NCI-H748 (cell line): ENCODE results near the gene KRT7.
A peak's percentile ranks its signal among the peaks of the same experiment; 100 is the strongest.

Source experiments
- DNase-seq: peaks from one replicate; lab custom pipeline; 2025; ENCODE audit not compliant: unreplicated experiment; lab: John Stamatoyannopoulos, UW

The KRT7 gene

DNA sequence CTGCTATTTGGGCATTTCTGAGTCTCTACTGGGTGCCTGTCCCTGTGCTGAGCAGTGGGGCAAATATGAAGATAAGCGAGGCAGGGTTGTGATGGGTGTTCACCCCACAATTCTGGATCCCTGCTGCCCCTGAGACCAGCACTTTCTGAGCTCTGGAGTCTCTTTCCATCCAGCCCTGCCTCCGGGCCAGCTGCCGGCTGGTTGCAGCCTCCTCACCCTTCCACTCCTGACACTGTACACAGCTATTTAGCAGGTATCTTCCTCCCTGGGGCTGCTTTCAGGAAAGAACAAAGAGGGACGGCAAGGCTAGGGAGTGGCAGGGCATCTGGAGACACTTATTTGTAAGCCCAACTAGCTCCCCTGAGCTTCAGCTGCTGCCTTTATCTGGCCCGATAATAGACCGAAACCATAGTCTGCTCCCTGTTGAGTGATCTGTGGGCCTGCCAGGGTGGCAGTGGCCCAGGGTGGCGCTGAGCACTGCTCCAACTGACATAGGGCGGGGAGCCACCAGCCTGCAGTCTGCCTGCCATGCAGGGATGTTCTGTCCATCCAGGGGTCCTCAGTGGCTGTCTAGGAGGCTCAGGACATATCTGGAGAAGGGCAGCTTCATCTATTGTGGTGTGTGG lies 33.6 kb upstream of the KRT7 start:
- peak; percentile 90 for DNase-seq

DNA sequence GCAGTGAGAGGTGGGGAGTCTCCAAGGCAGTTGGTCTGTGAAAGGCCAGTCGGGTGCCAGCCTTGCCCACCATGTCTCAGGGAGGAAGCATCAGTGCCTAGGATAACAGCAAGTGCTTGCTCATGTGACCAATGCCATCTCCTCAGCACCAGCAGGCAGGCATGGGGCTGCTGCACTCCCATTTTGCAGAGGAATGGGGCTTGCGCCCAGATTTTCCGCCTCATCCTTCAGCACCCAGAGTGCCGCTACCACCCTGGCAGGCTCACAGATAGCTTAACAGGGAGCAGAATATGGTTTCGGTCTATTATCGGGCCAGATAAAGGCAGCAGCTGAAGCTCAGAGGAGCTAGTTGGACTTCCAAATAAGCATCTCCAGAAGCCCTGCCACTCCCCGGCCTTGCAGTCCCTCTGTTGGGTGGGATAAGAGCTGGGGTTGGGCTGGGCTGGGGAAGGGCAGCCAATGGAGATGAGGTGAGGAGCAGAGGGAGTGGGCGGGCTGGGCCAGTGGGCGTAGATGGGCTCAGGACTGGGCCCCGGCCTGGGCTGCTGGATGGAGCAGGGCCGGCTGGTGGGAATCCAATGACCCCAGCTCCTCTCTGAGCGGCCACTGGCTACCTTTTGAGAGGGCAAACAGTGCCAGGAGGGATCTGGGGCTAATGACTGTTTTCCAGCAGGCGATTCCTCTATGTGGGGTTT lies 32.8 kb upstream of the KRT7 start:
- DNase-seq = peak; percentile 30

DNA sequence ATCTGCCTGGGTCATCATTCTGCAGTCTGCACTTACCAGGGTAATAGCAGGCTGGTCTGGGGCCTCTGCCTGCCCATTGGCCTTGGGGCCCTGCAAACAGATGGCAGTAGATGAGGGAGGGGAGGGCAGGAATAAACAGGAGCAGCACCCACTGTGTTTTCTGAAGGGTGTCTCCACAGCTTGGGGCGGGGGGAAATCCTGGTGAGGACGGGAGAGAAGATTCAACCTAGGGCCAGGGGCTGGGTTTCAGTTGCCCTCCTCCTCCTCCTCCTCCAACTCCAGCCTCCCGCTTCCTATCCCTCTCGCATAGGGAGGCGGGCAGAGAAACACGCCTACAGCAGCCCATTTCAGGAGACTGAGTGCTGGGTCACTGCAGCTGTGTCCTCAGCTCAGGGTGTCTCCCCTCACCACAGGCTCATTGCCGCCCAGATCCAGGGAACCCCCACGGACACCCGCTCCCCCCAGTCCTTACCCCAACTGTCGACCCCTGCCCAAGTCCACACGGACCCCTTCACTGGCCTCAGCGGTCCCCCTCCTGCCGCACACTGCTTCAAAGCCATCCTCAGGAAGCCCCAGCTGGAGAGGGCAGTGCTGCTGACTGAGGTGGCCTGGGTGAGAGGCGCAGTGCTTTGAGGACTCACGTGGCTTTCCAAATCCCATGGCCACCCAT lies 32.1 kb upstream of the KRT7 start:
- no peak for DNase-seq

DNA sequence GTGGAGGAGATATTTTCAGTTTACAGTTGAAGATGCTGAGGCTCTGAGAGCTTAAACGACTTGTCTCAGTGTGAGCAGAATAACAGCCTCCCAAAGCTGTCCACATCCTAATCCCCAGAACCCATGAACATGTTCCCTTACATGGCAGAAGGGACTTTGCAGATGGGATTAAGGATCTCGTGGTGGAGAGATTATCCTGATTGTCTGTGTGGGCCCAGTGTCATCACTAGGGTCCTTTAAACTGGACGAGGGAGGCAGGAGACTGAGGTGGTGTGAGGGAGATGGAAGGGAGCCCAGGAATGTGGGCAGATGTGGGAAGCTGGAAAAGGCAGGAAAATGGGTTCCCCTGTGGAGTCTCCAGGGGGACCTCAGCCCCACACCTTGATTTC lies 31.6 kb upstream of the KRT7 start:
- DNase-seq = no peak

DNA sequence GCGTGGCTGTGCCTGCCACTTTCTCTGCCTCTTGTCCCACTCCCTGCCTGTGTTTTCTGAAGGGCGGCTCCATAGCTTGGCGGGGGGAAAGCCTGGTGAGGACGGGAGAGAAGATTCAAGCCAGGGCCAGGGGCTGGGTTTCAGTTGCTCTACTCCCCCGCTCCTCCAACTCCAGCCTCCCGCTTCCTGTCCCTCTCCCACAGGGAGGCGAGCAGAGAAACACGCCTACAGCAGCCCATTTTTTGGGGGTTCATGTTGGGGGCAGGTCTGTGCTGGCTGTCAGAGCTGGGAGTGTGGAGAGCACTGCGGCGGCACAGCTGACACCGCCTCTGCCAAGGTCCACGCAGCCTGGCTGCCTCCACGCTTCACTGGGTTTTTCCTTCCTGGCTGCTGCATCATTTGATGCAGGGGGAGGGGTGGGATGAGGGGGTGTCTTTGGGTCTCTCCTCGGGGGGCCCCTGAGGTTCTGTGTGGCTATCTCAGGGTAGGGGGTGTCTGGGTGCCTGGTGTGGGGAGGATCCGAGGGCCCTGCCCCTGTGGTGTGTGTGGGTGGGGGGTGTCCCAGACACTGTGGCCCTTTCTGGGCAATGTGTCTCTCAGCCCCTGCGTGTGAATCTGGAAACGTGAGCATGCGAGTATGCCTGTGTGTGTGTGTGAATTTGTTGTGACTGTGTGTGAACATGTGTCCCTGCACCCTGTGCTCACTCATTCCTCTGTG lies 30.5 kb upstream of the KRT7 start:
- DNase-seq = no peak

DNA sequence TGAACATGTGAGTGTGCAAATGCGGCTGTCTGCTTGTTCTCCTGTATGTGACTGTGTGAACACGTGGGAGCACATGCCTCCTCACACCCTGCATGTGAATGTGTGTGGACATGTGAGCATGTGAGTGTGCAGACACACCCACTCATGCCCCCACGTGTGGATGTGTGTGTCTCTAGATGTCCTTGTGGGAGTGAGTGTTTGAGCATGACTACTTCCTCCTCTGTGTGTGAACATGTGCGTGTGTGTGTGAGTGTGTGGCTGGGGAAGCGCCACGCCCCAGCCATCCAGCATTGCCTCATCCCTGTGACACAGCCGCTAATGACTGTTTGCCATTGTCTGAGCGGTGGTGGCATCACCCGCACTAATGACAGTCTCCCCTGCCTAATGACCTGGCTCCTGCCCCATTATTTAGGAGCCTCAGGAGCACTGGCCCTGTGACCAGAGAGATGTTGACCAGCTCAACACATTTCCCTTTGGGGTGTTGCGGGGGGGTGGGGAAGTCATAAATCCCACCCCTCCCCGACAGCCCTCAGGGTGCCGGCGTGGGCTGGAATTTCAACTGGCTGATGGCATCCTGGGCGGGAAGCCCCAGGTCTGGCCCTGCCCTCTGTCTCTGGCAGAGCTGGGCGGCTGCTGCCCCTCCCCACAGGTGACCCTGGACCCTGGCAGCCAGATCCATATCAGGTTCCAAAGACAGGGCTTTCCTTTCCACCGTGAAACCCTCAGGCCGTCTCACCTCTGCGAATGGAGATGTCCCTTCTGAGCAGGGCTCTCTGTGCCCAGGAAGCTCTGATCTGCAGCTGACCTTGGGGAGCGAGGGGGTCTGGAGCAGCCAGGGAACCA lies 29.7 kb upstream of the KRT7 start:
- DNase-seq = peak; percentile 84

DNA sequence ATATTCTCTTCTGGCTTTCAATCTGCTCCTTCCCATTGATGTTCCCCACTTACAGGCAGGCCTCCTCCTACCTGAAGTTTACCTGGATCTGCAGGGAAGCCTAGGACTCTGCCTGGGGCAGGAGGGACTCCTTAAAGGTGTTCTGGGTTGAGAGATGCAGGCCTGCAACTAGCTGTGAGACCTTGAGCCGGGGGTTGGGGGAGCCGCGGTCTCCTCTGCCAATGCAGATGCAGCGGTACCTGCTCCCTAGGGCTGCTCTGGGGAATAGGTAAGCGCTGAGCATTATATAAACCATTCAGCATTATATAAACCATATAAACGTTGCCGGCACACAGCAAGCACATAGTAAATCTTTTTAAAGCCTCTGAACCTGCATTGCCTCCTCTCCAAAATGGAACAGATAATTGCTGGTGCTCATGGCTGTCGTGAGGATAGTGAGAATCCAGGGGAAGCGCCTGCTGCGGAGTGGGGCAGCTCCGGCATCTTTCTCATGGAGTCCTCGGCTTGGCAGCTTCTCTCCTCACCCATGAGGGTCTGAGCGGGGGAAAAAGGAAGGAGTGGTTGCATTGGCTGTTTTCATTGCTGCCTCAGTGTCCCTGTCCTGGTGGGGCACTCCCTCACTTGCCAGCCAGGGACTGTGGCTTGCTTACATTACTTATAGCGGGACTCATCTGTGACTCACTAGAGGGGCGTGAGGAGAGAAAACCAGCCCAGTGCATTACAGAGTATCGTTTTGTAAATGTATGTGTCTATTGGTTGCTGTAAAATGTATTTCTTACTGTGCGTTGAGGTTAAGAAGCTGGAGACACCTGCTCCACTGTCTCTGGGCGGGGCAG lies 28.7 kb upstream of the KRT7 start:
- no peak for DNase-seq

DNA sequence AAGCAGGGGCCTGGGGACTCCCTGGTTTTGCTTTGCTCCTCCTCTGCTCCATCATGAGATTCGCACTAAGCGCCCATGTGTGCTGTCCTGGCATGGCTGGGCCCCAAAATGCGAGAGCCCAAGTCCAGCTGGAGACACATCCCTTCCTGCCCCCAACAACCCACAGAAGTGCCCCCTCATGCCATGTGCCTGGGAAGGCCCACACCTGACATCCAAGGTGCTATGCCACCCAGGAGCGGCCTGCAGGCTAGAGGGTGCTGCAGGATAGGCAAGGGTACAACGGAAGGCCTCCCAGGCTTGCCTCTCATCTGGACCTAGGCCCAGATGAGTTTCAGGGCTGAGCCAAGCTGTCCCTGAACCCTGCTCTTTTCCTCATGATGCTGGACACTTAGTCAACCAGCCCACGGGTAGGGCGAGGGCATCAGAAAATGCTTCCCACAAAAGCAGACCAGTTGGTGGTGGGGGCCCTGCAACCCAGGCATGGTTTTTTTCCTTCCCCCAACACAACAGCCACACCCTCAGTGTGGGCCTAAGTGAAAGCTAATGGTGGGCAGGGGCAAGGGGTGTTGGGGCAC lies 28.0 kb upstream of the KRT7 start:
- no peak for DNase-seq

DNA sequence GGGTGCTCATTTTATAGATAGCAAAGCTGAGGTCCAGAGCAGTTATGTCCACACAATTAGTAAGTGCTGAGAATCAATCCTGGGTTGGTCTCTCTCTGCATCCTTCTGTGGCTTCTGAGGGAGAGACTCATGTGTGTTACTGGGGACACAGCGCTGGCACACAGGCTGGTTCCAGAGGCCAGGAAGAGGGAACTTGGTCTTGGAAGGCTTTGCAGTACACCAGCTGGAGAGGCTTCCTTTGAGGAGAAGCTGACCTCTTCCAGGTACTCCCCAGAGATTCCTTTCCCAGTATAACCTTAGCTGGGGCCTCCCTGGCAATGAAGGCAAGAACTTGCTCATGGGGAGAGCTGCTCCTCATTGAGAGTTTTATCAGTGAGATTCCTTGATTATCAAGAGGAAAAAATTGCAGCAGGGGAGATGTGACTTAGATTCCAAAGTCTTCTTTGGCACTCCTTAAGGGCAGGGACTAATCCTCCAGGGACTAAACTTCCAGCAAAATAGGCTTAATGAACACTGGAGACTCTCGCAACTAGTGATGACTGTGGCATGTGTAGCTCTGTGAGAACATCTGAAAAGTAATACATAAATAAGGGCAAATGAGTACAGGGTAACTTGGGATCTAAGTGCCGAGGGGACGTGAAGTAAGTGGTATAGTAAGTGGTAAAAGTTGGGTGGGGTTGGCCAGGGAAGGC lies 27.3 kb upstream of the KRT7 start:
- no peak for DNase-seq

DNA sequence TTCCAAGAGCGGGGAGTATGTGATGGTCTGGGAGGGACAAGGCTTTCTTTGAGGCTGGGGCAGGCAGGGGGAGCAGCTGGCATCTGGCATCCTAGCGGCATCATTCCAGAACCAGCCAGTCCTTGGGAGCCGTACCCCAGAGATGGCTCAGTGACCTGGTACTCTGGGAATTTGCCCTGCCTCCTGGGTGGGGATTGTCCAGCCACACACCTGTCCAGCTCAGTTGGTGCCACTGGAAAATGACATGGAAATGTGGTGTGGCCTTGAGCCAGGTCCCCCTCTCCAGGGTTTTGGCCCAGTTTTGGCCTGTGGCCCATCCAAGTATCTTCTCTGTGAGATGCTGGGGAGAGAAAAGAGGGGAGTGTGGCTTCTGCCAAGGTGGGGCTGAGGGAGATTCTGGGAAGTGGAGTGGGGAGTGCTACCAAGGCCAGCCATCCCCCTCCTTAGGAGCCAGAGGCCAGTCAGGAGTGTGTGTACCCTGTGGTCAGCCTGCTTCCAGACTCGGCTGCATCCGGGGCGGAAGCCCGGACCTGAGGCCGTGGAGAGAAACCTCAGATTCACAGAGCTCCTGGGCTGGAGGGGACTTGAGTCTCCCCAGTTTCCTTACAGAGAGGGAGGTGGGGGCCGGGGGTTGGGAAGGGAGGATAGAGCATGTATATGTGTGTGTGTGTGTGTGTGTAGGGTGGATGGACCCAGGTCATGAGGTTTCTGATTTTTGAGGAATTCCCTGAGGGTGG lies 26.6 kb upstream of the KRT7 start:
- no peak for DNase-seq

DNA sequence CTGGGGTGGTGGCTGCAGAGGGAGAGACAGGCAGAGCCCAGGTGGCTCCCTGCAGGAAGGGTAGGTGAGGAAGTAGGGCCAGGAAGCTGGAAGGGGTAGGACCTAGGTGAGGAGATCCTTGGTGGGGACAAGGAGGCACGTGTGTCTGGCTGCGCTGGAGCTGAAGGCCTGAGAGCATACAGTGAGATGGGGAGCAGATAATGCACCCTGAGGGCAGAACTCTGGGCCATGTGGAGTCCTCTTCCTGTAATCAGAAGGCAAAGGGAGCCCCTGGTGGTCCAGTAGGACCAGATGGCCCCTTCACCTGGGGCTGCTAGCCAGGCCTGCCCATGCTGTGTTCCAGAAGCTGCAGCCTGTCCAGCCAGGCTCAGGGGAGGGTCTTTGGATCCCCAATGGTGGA lies 25.9 kb upstream of the KRT7 start:
- no peak for DNase-seq

DNA sequence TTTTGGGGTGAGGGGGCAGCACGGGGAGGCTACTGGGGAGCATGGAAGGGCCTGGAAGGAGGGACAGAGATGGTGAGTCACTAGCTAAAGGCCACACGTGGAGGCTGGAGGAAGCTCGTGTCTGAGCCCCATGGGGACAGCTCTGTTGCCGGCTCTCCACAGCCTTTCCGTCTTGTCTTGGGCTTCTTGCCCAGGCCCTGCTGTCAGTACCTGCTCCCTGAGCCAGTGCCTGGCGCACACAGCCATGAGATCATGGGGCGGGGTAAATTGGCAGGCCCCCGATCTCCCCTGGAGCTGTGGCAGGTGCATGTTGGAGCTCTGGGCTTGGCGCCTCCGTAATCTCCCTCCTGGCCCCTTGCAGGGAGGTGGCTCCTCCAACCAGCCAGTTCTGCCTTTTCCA lies 25.1 kb upstream of the KRT7 start:
- DNase-seq = peak; percentile 64

DNA sequence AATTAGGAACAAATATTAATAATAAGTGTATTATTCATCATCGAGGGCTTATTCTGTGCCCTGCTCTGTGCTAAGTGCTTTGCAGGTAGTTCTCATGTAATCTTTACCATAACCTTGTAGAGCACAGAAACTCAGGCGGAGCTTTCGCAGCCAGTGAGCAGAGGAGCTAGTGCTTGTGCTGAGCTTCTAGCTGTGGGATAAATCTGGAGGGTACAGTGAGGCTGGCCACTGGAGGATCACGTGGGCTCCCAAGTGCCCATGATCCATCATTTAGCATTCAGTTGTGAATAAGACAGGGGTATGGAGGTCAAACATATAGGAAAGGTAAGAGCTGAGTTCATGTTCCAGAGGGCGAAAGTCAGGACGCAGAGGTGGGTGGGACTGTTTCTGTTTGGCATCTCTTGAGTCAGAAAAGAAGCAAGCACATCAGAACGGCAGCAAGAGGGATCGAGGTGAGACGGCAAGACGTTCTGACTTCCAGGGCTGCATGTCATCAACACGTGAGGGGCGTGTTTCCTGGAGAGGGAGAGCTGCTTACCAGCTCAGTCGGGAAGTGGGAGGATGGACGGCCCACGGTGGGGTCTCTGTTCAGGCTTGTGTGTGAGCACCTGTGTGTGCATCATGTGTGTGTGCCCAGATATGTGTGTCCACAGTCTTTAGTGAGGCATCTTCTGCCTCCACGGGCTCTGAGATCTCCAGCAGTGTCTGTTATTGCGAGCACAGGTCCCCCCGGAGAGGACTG lies 24.4 kb upstream of the KRT7 start:
- DNase-seq = no peak

DNA sequence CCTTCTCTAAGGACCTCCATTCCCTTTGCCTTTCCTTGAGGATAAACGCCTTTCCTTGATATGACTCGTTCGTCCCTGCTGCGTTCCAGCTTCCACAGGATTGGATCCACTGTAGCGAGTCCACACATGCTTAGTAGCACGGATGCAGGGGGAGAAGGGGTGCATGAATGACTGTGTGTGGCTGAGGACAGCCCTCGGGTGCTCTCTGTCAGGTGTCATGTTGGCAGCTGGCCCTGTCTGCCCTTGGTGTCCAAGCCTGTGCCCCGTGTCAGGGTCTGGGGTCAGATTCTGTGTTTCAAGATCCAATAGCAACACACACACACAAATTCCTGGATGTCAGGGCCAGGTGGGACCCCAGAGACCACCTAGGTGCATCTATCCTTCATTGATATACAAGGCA lies 23.7 kb upstream of the KRT7 start:
- no peak for DNase-seq

DNA sequence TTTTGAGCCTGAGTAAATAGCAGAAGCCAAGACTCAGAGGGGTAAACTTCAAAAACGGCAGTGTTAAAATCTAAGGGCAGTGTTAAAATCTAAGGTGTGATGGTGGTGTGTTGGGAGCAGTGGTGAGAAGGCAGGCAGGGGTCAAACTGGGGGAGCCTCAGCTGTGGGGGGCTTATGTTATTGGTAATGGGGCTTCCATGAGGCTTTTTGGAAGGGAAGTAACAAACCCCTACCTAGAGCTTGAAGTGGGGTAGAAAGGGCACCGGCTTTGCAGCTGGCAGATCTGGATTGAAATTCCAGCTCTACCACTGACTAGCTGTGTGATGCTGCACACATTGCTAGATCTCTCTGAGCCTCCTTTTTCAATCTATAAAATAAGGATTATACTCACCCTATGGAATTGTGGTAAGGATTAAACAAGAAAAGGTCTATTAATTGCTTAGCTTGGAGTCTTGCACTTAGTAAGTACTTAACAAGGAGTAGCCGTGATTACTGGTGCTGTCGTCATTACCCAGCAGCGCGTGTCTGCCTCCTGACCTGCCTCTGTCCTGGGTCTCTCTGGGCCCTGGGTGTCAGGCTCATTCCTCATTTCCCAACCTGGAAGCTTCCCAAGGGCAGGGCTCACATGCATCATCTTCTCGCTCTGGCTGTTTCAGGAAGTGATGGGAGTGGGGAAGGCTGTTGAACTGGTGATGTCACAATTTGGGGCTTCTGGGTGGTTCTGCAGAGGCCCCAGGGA lies 22.7 kb upstream of the KRT7 start:
- DNase-seq = no peak

DNA sequence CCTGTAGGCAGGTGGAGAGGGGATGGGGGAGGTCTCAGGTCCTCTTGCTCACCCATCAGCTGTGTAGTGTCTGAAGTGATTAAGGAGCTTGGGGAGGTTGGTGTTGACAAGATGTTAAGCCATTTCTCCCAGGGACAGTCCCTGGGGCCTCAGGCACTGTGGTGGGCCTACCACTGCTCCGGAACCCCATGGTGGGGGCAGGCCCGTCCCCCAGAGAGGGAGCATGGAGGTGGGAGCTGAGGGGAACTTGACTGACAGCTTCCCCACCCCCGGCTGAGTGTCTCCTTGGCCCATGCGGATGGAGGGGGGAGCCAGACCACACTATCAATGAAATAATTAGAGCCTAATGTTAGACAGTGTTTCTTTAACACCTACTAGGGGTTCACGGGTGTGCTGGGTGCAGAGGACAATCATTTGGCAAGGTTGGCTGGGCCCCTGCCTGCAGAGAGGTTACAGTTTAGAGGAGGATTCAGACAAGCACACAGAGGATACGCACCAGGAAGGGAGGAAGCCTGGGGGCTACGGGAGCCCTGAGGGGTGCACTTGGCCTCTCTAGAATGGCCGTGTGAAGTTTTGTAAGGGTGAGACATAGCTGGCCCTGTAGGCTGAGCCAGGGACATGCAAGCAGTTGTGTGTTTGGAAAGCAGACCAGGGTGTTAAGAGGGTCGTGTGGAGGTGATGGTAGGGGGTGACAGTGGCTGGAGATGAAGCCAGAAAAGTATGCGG lies 22.0 kb upstream of the KRT7 start:
- no peak for DNase-seq
